ENCODE measurements around the gene LOXL4.

DNA sequence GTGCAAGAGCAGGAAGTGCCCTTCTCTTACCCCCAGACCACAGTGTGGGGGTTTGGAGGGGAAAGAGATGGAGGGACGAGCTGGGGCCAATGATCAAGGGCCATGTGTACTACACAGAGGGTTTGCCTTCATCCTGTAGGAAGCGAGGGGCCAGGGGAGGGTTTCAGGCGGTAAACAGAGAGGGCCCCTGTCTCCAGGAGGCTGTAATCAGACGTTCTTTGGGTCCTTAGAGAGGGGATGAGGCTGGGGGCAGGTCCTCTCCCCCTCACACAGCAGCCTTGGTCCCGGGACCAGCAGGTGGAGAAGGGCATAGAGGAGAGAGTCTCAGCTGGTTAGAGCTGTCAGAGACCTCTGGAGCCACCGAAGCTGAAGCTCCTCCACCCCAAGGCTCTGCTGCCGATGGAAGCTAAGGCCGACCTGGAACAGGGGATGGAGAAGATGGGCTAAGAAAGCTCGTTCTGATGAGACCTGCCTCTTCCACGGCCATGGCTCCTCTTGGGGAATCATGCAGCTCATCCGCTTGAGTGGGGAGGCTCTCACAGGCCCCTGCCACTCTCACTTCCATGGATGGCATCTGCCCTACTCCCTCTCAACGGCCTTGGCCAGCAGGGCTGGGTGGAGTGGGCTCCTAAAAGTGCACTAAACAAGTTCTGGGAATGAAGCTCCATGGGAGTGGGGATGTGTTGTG lies 3.5 kb downstream of the LOXL4 start:
- TF ChIP-seq, protein P1, sequence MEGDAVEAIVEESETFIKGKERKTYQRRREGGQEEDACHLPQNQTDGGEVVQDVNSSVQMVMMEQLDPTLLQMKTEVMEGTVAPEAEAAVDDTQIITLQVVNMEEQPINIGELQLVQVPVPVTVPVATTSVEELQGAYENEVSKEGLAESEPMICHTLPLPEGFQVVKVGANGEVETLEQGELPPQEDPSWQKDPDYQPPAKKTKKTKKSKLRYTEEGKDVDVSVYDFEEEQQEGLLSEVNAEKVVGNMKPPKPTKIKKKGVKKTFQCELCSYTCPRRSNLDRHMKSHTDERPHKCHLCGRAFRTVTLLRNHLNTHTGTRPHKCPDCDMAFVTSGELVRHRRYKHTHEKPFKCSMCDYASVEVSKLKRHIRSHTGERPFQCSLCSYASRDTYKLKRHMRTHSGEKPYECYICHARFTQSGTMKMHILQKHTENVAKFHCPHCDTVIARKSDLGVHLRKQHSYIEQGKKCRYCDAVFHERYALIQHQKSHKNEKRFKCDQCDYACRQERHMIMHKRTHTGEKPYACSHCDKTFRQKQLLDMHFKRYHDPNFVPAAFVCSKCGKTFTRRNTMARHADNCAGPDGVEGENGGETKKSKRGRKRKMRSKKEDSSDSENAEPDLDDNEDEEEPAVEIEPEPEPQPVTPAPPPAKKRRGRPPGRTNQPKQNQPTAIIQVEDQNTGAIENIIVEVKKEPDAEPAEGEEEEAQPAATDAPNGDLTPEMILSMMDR (IDR thresholded peaks at IDR 0.05) = no peak
- TF ChIP-seq POLR2A (IDR thresholded peaks at IDR 0.05) = no peak
